HG03045 (cell line): ENCODE results near the gene PKD2.
"Not testable (repeated sequence)": the region's sequence is repeated elsewhere in the genome, so short reads cannot be mapped to it uniquely, and the experiment has no call there.

Experiments
- ATAC-seq: cut with Tn5 transposase; IDR thresholded peaks from one replicate; pipeline ENCODE4 v1.9.1; 2021; ENCODE audit warnings: mild to moderate bottlenecking, moderate library complexity; ENCODE audit not compliant: unreplicated experiment

PKD2 gene

DNA sequence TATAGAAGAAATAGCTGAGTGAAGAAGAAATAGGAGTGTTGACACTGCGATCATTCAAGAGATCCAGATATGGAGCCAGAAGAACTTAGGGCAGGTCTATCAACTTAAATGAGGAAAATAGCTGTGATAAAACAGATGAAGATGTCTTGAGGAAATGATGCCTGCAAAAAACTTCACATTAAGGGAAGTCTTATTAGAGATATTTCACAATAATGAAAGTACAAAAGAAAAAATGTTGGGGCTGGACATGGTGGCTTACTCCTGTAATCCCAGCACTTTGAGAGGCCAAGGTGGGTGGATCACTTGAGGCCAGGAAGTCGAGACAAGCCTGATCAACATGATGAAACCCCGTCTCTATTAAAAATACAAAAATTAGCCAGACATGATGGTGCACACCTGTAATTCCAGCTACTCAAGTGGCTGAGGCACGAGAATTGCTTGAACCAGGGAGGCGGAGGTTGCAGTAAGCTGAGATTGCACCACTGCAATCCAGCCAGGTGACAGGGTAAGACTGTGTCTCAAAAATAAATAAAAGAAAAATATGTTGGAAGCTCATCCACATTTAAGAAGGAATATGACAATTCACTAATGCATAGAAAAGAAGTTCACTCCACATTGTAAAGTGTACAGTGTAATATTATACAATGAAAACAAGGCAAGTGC, 56.3 kb downstream of the PKD2 start:
- ATAC-seq, result no peak

DNA sequence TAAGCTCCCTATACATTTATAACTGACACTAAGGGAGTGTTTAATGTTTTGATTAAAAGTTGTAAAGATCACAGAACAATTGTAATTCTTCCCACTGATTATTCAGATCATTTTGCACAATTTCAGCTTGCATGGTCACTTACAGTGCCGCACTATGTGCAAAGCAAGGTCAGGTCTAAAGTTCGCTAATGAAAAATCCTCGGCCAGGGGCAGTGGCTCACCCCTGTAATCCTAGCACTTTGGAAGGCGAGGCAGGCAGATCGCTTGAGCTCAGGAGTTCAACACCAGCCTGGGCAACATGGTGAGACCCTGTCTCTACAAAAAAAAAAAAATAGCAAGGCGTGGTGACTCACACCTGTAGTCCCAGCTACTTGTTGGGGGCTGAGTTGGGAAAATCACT, 57.0 kb downstream of the PKD2 start:
- ATAC-seq, result no peak

DNA sequence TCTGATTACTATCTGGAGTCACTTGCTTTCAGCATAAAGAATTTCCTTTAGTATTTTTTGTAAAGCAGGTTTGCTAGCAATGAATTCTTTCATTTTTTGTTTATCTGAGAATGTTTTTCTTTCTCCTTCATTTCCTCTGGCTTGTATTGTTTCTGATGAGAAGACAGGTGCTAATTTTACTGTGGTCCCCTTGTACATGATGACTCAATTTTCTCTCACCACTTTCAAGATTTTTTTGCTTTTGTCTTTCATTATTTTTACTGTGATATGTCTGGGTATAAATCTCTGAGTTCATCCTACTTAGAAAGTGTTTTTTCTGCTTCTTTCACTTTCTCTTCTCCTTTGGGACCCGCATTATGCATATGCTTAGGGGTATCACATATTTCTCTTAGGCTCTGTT, 62.6 kb downstream of the PKD2 start:
- no peak for ATAC-seq

DNA sequence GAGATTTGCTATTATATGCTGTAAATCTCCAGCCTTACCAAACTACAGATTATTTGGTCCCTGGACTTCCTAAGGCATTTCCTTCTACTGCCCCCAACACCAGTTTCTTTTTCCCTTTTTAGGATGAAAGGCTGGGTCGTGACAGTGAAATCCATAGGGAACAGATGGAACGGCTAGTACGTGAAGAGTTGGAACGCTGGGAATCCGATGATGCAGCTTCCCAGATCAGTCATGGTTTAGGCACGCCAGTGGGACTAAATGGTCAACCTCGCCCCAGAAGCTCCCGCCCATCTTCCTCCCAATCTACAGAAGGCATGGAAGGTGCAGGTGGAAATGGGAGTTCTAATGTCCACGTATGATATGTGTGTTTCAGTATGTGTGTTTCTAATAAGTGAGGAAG, 67.9 kb downstream of the PKD2 start:
- no peak for ATAC-seq

GRCh38 chr4:88077911-88078524, 70.6 kb downstream of the PKD2 start:
- ATAC-seq, result no peak

DNA sequence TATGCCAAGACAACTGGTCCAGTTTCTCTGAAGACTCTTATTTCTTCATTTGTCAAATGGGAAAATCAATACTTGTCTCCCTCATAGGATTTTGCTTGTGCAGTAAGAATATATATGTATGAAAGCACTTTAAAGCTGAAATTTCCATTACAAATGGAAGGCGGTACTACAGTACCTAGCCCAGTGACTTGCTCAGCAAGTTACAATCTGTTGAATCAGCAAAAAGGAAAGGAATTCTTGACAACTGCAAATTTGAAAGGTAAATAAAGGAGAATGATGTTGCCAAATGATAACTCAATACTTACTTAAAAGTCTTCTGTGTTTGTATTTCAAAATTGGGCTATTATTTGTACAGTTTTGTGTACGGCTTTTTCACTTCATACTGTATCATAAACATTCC, 71.1 kb downstream of the PKD2 start:
- no peak for ATAC-seq

GRCh38 chr4:88080626-88081025, 73.2 kb downstream of the PKD2 start:
- no peak for ATAC-seq

DNA sequence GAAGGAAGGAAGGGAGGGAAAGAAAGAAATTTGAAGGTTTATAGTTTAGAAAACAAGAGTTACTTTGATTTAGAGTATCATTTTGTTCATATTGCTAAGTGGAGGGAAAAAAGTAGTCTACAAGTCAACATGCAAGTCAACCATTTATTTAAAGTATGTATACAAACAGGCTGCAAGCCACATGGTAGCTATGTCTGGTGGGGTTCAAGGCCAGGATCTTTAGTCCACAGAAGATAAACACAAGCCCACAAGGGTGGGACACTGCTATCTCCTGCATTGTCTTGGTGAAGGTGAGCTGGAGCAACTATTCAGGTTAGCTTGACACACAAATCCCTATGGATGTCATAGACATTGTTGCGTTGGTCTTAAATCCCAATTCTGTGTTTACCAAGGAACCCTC, 79.6 kb downstream of the PKD2 start:
- ATAC-seq, result no peak

GRCh38 chr4:88090898-88091297, 83.5 kb downstream of the PKD2 start:
- ATAC-seq, result no peak

- no peak for ATAC-seq
Observed at GRCh38 chr4:88091378-88091777, 83.9 kb downstream of the PKD2 start.

GRCh38 chr4:88093874-88094273, 86.4 kb downstream of the PKD2 start:
- no peak for ATAC-seq

- ATAC-seq, result no peak
Observed at GRCh38 chr4:88097301-88097700, 89.9 kb downstream of the PKD2 start.

- ATAC-seq, result no peak
Observed at GRCh38 chr4:88097781-88098180, 90.3 kb downstream of the PKD2 start.

DNA sequence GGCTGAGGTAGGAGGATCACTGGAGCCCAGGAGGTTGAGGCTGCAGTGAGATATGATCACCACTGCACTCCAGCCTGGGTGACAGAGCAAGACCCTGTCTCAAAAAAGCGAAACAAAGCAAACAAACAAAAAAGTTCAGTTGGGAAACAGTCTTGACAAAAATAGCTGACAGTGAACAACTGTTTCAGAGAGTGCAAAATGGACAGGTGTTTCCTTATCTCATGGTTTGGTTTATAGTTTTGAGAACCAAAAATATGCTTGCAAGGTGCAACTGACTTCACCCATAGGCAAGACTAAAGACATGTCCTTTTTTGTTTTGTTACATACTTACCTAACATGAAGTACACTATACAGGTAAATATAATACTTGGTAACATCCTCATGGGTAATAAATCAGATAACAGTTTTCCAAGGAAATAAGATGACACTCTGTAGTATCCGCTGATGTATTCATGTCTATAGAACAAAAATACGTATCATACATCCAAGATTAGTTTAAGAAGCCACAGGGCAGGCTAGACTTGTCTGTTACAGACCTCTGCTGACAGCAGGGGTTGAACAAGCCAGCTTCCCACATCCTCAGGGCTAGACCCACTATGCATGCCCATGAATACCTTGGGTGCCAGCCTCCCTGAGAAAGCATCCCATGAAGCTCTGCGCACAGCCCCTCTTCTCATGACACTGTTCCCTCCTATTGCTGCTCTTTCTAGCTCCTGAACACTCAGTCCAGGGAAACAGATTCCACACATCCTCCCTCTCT, 91.7 kb downstream of the PKD2 start:
- ATAC-seq, result no peak

DNA sequence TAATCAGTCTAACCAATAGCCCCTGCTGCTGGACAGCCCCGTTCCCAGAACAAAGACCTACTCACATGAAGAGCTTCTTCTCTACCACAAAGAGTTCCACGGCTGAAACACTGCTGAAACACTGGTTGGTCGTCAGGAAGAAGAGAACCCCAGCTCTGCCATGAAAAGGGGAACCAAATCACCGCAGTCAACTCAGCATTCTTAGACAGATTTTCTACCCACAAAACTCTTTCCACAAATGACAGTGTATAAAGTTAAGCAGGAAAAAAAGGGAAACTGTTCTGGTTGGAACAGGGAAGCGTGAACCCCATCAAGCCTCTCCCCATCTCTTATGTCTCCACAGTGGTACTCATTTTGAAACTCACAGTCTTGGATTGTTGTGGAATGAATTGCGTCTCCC, 93.7 kb downstream of the PKD2 start:
- ATAC-seq, result no peak

DNA sequence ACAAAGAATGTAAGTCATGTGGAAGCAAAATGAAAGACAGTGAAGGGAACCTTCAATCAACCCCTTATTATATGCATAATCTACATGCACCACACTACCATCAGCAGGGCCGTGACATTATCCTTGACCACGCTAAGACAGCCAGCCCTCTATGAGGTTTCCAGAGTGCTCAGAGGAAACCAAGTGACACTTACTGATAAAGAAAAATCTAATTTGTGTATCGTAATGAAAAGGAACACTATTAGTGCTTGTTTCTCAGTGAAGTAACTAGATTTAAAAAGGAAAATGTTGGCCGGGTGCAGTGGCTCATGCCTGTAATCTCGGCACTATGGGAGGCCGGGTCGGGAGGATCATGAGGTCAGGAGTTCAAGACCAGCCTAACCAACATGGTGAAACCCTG, 94.6 kb downstream of the PKD2 start:
- no peak for ATAC-seq

DNA sequence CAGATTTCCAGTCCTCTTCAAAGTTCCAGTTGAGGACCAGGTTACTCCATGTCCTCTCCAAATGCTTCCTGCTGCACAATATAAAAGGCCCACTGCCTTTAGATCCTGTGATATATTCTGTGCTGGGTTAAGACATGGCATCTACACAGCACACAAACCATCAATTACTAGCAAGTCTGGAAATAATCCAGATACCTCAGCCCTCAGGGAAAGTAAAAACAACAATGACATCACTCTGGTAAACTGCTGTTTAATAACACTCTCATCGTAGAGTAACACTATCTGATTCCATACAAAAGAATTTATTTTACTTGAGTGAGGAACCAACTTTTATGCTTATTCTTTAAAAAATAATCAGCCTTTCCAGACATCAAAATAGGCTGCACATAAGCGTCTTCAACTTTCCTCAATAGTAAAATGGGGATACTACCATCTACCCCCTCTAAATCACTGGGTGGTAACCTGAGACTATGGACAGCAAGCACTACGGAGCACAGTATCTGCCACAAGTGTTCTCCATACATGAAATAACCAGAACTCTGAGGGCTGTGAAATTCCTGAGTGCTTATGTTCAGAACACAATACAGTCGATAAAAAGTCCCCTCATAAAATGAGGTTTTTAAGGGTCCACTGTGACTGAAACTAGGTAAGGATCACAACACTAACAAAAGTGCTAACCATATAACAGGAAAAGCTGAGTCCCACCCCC, 97.6 kb downstream of the PKD2 start:
- no peak for ATAC-seq

DNA sequence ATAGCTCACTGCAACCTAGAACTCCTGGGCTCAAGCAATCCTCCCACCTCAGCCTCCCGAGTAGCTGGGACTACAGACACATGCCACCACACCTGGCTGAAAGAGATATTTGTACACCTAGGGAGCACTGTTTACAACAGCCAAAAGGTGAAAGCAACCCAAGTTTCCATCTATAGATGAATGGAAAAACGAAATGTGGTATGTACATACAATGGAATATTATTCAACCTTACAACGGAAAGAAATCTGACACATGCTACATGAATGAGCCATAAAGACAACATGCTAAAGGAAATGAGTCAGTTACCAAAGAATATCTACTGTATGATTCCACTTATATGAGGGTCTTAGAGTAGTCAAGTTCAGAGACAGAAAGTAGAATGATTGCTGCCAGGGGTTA, 98.8 kb downstream of the PKD2 start:
- ATAC-seq, result no peak

DNA sequence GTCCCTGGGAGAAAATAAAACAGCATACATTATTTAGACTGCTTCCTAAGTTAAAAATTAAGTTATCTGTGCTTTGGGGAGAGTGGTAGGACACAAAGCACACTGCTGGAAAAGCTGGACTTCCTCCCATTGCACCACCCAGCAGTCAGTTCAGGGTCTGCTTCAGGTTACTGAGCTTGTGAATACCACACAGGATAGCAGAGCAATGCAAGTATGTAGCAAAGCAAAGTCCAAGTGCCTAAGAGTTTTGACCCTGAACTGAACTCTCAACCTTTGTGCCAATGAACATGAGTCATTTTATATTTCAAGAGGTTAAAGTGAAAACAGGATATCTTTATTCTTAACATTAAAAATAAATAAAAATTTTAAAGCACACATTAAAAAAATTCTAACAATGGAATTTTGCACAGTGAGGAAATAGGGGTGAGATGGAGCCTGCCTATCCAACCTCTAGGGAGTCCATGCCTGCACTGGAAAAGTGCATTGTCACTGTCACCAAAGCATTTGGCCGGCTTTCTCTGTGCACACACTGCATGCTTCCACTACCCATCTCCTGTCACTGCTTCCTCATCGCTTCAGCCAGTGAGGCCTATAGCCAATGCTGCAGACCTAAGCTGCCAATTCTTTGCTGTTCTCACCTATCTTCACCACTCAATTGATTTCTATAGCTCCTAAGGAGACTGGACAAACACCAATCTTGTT, 100.1 kb downstream of the PKD2 start:
- ATAC-seq, result no peak

GRCh38 chr4:88108108-88108465, 100.7 kb downstream of the PKD2 start:
- ATAC-seq, result not testable (repeated sequence)

- ATAC-seq, result no peak
Observed at GRCh38 chr4:88108747-88109122, 101.3 kb downstream of the PKD2 start.
